ENCODE measurements around the gene CIT.

DNA sequence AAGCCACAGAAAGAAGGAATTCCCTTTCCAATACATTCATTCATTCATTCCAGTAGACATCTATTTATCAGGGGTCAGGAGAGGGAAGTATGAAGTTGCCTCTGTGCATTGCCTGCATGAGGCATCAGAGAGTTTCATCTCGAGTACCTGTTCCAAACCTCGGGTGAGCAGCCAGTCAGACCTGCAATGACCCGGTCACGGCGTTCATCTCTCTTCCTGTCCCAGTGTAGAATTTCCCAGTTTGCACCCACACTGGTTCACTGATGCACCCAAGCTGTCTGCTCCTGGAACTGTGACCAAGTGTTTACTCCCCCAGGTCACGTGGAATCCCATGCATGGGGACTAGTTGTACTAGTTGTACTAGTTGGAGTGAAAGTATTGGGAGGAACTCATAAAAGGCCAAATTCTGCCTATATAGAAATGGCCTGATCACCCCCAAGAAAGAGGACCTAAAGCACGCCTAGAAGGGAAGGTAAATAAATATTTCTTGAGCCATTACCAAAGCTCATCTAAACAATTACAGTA is 231.5 kb downstream of the CIT start:
- TF ChIP-seq, protein P1, sequence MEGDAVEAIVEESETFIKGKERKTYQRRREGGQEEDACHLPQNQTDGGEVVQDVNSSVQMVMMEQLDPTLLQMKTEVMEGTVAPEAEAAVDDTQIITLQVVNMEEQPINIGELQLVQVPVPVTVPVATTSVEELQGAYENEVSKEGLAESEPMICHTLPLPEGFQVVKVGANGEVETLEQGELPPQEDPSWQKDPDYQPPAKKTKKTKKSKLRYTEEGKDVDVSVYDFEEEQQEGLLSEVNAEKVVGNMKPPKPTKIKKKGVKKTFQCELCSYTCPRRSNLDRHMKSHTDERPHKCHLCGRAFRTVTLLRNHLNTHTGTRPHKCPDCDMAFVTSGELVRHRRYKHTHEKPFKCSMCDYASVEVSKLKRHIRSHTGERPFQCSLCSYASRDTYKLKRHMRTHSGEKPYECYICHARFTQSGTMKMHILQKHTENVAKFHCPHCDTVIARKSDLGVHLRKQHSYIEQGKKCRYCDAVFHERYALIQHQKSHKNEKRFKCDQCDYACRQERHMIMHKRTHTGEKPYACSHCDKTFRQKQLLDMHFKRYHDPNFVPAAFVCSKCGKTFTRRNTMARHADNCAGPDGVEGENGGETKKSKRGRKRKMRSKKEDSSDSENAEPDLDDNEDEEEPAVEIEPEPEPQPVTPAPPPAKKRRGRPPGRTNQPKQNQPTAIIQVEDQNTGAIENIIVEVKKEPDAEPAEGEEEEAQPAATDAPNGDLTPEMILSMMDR (IDR thresholded peaks at IDR 0.05), result no peak
- no peak for TF ChIP-seq EZH2phosphoT487 (IDR thresholded peaks at IDR 0.05)

Data from neural progenitor cell (in vitro differentiated cells).